IMR-90 (cell line): ENCODE data around the gene ANKRD11. TPM values are rescaled to one million over a fixed set of nuclear protein-coding genes. Genes with fewer than 3 reads are reported as not detected.
A peak's percentile ranks its signal among the peaks of the same experiment; 100 is the strongest.

ENCODE experiments used
- ATAC-seq: fragments of 200-7000 bp; cut with Tn5 transposase; 2 replicates; pipeline ENCODE4 v1.9.1; 2020; ENCODE audit warnings: low read depth, mild to moderate bottlenecking, moderate library complexity
- BruUV-seq: library from RNA; stranded (reverse); fragments of 400-500 nt; replicated peaks from 2 replicates; lab custom pipeline; 2021; lab: Mats Ljungman, UMichigan
- CTCF ChIA-PET: fragments of 300-600 bp; formaldehyde crosslinking; extraction: SDS; loops from one replicate; lab custom pipeline; 2021; ENCODE audit warnings: antibody characterized with exemption; lab: Yijun Ruan, JAX
- POLR2A ChIA-PET: fragments of 300-600 bp; sonication (Branson Sonifier 250); formaldehyde crosslinking; loops from one replicate; lab custom pipeline; 2022; ENCODE audit warnings: antibody characterized with exemption; ENCODE audit not compliant: unreplicated experiment; lab: Charles Lee
- DNase-seq: peaks from one replicate; pipeline ENCODE4 v3.0.0; 2013
- H2AFZ ChIP-seq: replicated peaks from 2 replicates; pipeline ENCODE3; 2013; ENCODE audit warnings: low read length, mild to moderate bottlenecking; ENCODE audit not compliant: poor library complexity
- H2AK5ac ChIP-seq: 2 replicates; pipeline ENCODE4 v1.6.1; 2013; ENCODE audit warnings: low read depth, low read length, inconsistent platforms
- H2AK9ac ChIP-seq: replicated peaks from 2 replicates; pipeline ENCODE3; 2013; ENCODE audit warnings: mild to moderate bottlenecking, low read depth, low read length, moderate library complexity; ENCODE audit not compliant: poor library complexity
- H2BK120ac ChIP-seq: 2 replicates; pipeline ENCODE4 v1.6.1; 2013; ENCODE audit warnings: low read depth, low read length, inconsistent platforms
- H2BK15ac ChIP-seq: 3 replicates; pipeline ENCODE4 v1.6.1; 2013; ENCODE audit warnings: low read depth, low read length, inconsistent platforms
- H2BK20ac ChIP-seq: 2 replicates; pipeline ENCODE4 v1.6.1; 2013; ENCODE audit warnings: low read depth, mild to moderate bottlenecking, inconsistent platforms, low read length, moderate library complexity
- H2BK5ac ChIP-seq: 2 replicates; pipeline ENCODE4 v1.6.1; 2013; ENCODE audit warnings: mild to moderate bottlenecking, low read depth, low read length, inconsistent platforms; ENCODE audit not compliant: poor library complexity, severe bottlenecking
- H3K14ac ChIP-seq: replicated peaks from 2 replicates; pipeline ENCODE4 v1.6.1; 2013; ENCODE audit warnings: low read depth, low read length, inconsistent platforms
- H3K18ac ChIP-seq: 2 replicates; pipeline ENCODE4 v1.6.1; 2013; ENCODE audit warnings: low read depth, low read length, control low read depth
- H3K23ac ChIP-seq: 2 replicates; pipeline ENCODE4 v1.6.1; 2013; ENCODE audit warnings: low read depth, low read length, inconsistent platforms
- H3K27ac ChIP-seq: 2 replicates; pipeline ENCODE4 v1.5.1; 2013; ENCODE audit warnings: mild to moderate bottlenecking, control low read depth, low read length; ENCODE audit not compliant: insufficient read depth
- H3K27me3 ChIP-seq: 2 replicates; pipeline ENCODE4 v1.6.1; 2013; ENCODE audit warnings: low read length; ENCODE audit not compliant: control insufficient read depth, insufficient read depth
- H3K36me3 ChIP-seq: 2 replicates; pipeline ENCODE4 v1.6.1; 2013; ENCODE audit warnings: low read length, mixed read lengths; ENCODE audit not compliant: control insufficient read depth, insufficient read depth
- H3K4ac ChIP-seq: 2 replicates; pipeline ENCODE4 v1.6.1; 2013; ENCODE audit warnings: low read depth, low read length, inconsistent platforms
- H3K4me1 ChIP-seq: 2 replicates; pipeline ENCODE4 v1.6.1; 2013; ENCODE audit warnings: low read length, mixed read lengths; ENCODE audit not compliant: control insufficient read depth, insufficient read depth
- H3K4me2 ChIP-seq: 2 replicates; pipeline ENCODE4 v1.6.1; 2013; ENCODE audit warnings: low read depth, mild to moderate bottlenecking, control low read depth, low read length, moderate library complexity
- H3K4me3 ChIP-seq: 2 replicates; pipeline ENCODE4 v1.5.1; 2013; ENCODE audit warnings: low read depth, mild to moderate bottlenecking, control low read depth, low read length, moderate library complexity; ENCODE audit not compliant: insufficient read depth
- H3K56ac ChIP-seq: 2 replicates; pipeline ENCODE4 v1.6.1; 2013; ENCODE audit warnings: low read length, inconsistent platforms; ENCODE audit not compliant: insufficient read depth; ENCODE audit errors: extremely low read depth
- H3K79me1 ChIP-seq, 2 experiments: 2 replicates each; pipeline ENCODE4 v1.6.1; 2013; ENCODE audit warnings: low read length in 2 of 2, inconsistent platforms in 1 of 2, low read depth in 1 of 2
- H3K9ac ChIP-seq: 2 replicates; pipeline ENCODE4 v1.6.1; 2013; ENCODE audit warnings: low read depth, low read length, control low read depth
- H3K9me1 ChIP-seq: 2 replicates; pipeline ENCODE4 v1.6.1; 2013; ENCODE audit warnings: low read length, inconsistent platforms; ENCODE audit not compliant: insufficient read depth
- H3K9me3 ChIP-seq: 2 replicates; pipeline ENCODE4 v1.6.1; 2013; ENCODE audit warnings: low read length; ENCODE audit not compliant: control insufficient read depth, insufficient read depth
- H4K20me1 ChIP-seq: 2 replicates; pipeline ENCODE4 v1.6.1; 2013; ENCODE audit warnings: low read length, inconsistent platforms; ENCODE audit not compliant: insufficient read depth
- H4K5ac ChIP-seq: 2 replicates; pipeline ENCODE4 v1.6.1; 2013; ENCODE audit warnings: mild to moderate bottlenecking, low read depth, low read length, control low read depth
- H4K8ac ChIP-seq, 2 experiments: 2 replicates each; pipeline ENCODE4 v1.6.1; 2013; ENCODE audit warnings: low read depth in 2 of 2, low read length in 2 of 2, control low read depth in 1 of 2, inconsistent platforms in 1 of 2
- H4K91ac ChIP-seq: 2 replicates; pipeline ENCODE4 v1.6.1; 2013; ENCODE audit warnings: low read depth, low read length, inconsistent platforms; ENCODE audit not compliant: insufficient read depth
- BHLHE40 ChIP-seq: fragments of 150-350 bp; IDR thresholded peaks from 2 replicates; pipeline ENCODE4 v1.6.1; 2016; ENCODE audit warnings: mild to moderate bottlenecking, low read depth, low read length
- CHD1 ChIP-seq: IDR thresholded peaks from 2 replicates; pipeline ENCODE4 v1.6.1; 2012; ENCODE audit warnings: low read depth, low read length, improper control_type of control experiment
- FOS ChIP-seq: fragments of 150-350 bp; IDR thresholded peaks from 2 replicates; pipeline ENCODE4 v1.6.1; 2016; ENCODE audit warnings: low read depth, low read length
- MAFK ChIP-seq: IDR thresholded peaks from 2 replicates; pipeline ENCODE4 v1.6.1; 2012; ENCODE audit warnings: low read depth, low read length, improper control_type of control experiment
- MAZ ChIP-seq: IDR thresholded peaks from 2 replicates; pipeline ENCODE4 v1.6.1; 2012; ENCODE audit warnings: low read depth, mild to moderate bottlenecking, low read length, improper control_type of control experiment, moderate library complexity, borderline replicate concordance
- MXI1 ChIP-seq: IDR thresholded peaks from 2 replicates; pipeline ENCODE4 v1.6.1; 2012; ENCODE audit warnings: low read depth, mild to moderate bottlenecking, low read length, moderate library complexity, borderline replicate concordance
- NFE2L2 ChIP-seq: fragments of 150-350 bp; IDR thresholded peaks from 2 replicates; pipeline ENCODE4 v1.6.1; 2016; ENCODE audit warnings: low read depth, mild to moderate bottlenecking, low read length
- RAD21 ChIP-seq: IDR thresholded peaks from 2 replicates; pipeline ENCODE4 v1.6.1; 2012; ENCODE audit warnings: low read length, improper control_type of control experiment
- RCOR1 ChIP-seq: IDR thresholded peaks from 2 replicates; pipeline ENCODE4 v1.6.1; 2012; ENCODE audit warnings: mild to moderate bottlenecking, low read length, improper control_type of control experiment; ENCODE audit not compliant: insufficient replicate concordance
- SMC3 ChIP-seq: fragments of 150-350 bp; IDR thresholded peaks from 2 replicates; pipeline ENCODE4 v1.6.1; 2016; ENCODE audit warnings: low read depth, mild to moderate bottlenecking, antibody characterized with exemption, low read length, moderate library complexity
- WGBS, 2 experiments: methylation state at CpG; one replicate each; pipeline versions ENCODE4 v1.1.5 to v1.1.7; 2013; ENCODE audit warnings: missing lambda C conversion rate in 2 of 2; ENCODE audit not compliant: insufficient read length in 1 of 2; ENCODE audit errors: extremely low coverage in 2 of 2; 5-methylcytosine and 5-hydroxymethylcytosine counted together
- dilution Hi-C: fragments of 300-500 bp; cut with HindIII; formaldehyde crosslinking; loops from one replicate; pipeline ENCODE4 v1.14.3; 2018; ENCODE audit warnings: low sequenced_read_pairs; ENCODE audit not compliant: unreplicated experiment
- in situ Hi-C: fragments of 300-500 bp; cut with MboI; formaldehyde crosslinking; loops from 3 replicates; pipeline ENCODE4 v1.14.3; 2019; ENCODE audit warnings: low sequenced_read_pairs, inconsistent platforms, mixed read lengths
- intact Hi-C: fragments of 100-400 bp; cut with micrococcal nuclease; formaldehyde crosslinking; loops from 2 replicates; pipeline ENCODE4 v1.10.0; 2022
- polyA plus RNA-seq, 3 experiments: library from polyadenylated mRNA; depleted of rRNA; stranded (reverse); fragments of >200 nt; gene quantifications; 2 replicates each; pipeline ENCODE4 v1.2.3, GENCODE V29; 2012; ENCODE audit warnings: low replicate concordance in 1 of 3
- total RNA-seq: library from RNA; depleted of rRNA; stranded (reverse); fragments of >200 nt; gene quantifications from 2 replicates; pipeline ENCODE4 v1.2.3, GENCODE V29; 2012
- TF ChIP-seq, protein P1 (sequence below): fragments of 150-350 bp; IDR thresholded peaks from 2 replicates; pipeline ENCODE4 v1.6.1; 2016; ENCODE audit warnings: low read depth, mild to moderate bottlenecking, low read length, moderate library complexity, borderline replicate concordance
- TF ChIP-seq, protein P2 (sequence below): fragments of 150-350 bp; IDR thresholded peaks from 2 replicates; pipeline ENCODE4 v1.6.1; 2017; ENCODE audit warnings: mild to moderate bottlenecking, antibody characterized with exemption, low read length, low read depth

Gene ANKRD11
- total and polyA plus RNA-seq, 2 of the 4 experiments (the other 2 are of a cell fraction): 46.8 to 71.9 TPM

DNA sequence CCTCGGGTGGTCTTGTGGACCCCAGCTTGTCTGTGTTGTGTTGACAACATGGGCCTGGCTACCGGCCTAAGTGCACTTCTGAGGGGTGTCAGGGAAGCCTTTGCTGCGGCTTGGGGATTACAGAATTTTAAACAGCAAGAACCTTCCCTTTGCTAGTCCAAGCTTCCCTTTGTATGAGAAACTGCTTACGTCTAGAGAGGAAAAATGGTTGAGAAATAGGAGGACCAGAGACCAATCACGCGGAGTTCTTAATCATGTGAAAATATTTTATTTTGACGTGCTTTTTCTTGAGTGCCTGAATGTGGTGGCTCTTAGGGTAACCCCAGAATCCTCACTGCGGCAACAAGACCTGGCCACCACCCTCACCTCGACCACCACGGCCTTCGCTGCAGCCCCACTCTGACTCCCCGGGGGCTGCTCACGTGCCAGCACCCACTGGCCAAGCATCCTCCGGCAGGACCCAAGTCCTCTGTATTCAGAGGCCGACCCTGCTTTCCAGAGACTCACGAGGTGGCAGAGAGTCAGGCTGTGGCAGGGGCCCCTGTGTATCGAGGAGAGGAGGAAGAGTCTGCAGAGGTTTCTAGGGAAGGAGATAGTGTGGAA, 191.6 kb downstream of the ANKRD11 start:
- no peak overlapping the region for H2AFZ ChIP-seq
- no peak overlapping the region for H2AK5ac ChIP-seq
- no peak overlapping the region for H3K23ac ChIP-seq
- H3K27me3 ChIP-seq: no peaks in the 10 kb centered on the region
- intact Hi-C loops: no loop called here
- TF ChIP-seq MXI1 (no peak), MAFK (no peak), CHD1 (no peak), RCOR1 (no peak), FOS (no peak), SMC3 (no peak), MAZ (no peak), NFE2L2 (no peak), RAD21 (no peak), BHLHE40 (no peak)
- TF ChIP-seq, protein P1, sequence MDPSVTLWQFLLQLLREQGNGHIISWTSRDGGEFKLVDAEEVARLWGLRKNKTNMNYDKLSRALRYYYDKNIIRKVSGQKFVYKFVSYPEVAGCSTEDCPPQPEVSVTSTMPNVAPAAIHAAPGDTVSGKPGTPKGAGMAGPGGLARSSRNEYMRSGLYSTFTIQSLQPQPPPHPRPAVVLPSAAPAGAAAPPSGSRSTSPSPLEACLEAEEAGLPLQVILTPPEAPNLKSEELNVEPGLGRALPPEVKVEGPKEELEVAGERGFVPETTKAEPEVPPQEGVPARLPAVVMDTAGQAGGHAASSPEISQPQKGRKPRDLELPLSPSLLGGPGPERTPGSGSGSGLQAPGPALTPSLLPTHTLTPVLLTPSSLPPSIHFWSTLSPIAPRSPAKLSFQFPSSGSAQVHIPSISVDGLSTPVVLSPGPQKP: no peak
- TF ChIP-seq, protein P2, sequence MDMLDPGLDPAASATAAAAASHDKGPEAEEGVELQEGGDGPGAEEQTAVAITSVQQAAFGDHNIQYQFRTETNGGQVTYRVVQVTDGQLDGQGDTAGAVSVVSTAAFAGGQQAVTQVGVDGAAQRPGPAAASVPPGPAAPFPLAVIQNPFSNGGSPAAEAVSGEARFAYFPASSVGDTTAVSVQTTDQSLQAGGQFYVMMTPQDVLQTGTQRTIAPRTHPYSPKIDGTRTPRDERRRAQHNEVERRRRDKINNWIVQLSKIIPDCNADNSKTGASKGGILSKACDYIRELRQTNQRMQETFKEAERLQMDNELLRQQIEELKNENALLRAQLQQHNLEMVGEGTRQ: no peak
- peaks cover 26% of the 10 kb centered on the region for H3K4me1 ChIP-seq
- H2BK120ac ChIP-seq: no peak overlapping the region
- in situ Hi-C loops: no loop called here
- no peak overlapping the region for H3K14ac ChIP-seq
- H2BK15ac ChIP-seq: no peak overlapping the region
- peaks cover 88% of the 10 kb centered on the region for H4K20me1 ChIP-seq
- H3K4me3 ChIP-seq: no peak overlapping the region
- H2AK9ac ChIP-seq: peak overlapping the region; percentile 68
- no peak overlapping the region for H4K8ac ChIP-seq
- no peak overlapping the region for H2BK20ac ChIP-seq
- no TSS peak for BruUV-seq
- H3K4me2 ChIP-seq: no peak overlapping the region
- no CpG with 5 or more reads among the region's 17 CpGs for WGBS, 2 experiments
- H3K18ac ChIP-seq: no peak overlapping the region
- peaks cover 26% of the 10 kb centered on the region; the same call in 1 of the 2 replicates for H3K36me3 ChIP-seq
- ATAC-seq (no peak), DNase-seq (no peak)
- peaks cover 27% of the 10 kb centered on the region for H3K9me1 ChIP-seq
- ChIA-PET CTCF (no interaction called here), POLR2A (no interaction called here)
- 0 out of 2 replicates have a peak, but pooled peaks cover 2% of the 10 kb centered on the region for H3K9me3 ChIP-seq
- dilution Hi-C loops: no loop called here
- no peak overlapping the region for H3K9ac ChIP-seq
- H3K79me1 ChIP-seq: peaks cover 49 to 88% of the 10 kb centered on the region in 2 experiments
- H4K91ac ChIP-seq: no peak overlapping the region
- no peak overlapping the region for H3K4ac ChIP-seq
- H3K56ac ChIP-seq: no peak overlapping the region; the same call in 1 of the 2 replicates
- no peak overlapping the region for H4K5ac ChIP-seq
- no peak overlapping the region for H2BK5ac ChIP-seq
- H3K27ac ChIP-seq: no peak overlapping the region
